ENCODE measurements around the gene MAP4. TPM values are rescaled to one million over a fixed set of nuclear protein-coding genes. Genes with fewer than 3 reads are reported as not detected.

The MAP4 gene
- total and polyA plus RNA-seq, 2 of the 13 experiments (the other 11 are each of a cell fraction or from before 2014, with no cell fraction given): 33.1 to 38.7 TPM

GRCh38 chr3:48000212-48000611, 16.0 kb downstream of the MAP4 start (continued):
- TF ChIP-seq ZFAT (CRISPR knock-in tag; conservative IDR thresholded peaks at IDR 0.05) (no peak), SP2 (CRISPR knock-in tag; IDR thresholded peaks at IDR 0.05) (no peak), PITX1 (CRISPR knock-in tag; IDR thresholded peaks at IDR 0.05) (no peak), ZNF737 (CRISPR knock-in tag; IDR thresholded peaks at IDR 0.05; ENCODE audit: borderline replicate concordance) (no peak), FIP1L1 (IDR thresholded peaks at IDR 0.05; ENCODE audit: borderline replicate concordance, insufficient read depth, low read depth, low read length) (no peak), ZNF460 (CRISPR knock-in tag; IDR thresholded peaks at IDR 0.05; ENCODE audit: borderline replicate concordance) (no peak), MTERF4 (CRISPR knock-in tag; IDR thresholded peaks at IDR 0.05) (no peak), ZNF142 (CRISPR knock-in tag; IDR thresholded peaks at IDR 0.05) (no peak), ZEB1 (IDR thresholded peaks at IDR 0.05; ENCODE audit: insufficient replicate concordance, low read depth) (no peak), NR2C2 (CRISPR knock-in tag; IDR thresholded peaks at IDR 0.05; ENCODE audit: borderline replicate concordance) (no peak), ZNF343 (CRISPR knock-in tag; IDR thresholded peaks at IDR 0.05) (no peak), ZBTB26 (CRISPR knock-in tag; IDR thresholded peaks at IDR 0.05; ENCODE audit: borderline replicate concordance) (no peak), CEBPG (CRISPR knock-in tag; IDR thresholded peaks at IDR 0.05) (peak; percentile 74), ZNF570 (CRISPR knock-in tag; IDR thresholded peaks at IDR 0.05; ENCODE audit: borderline replicate concordance) (no peak), ATF3 (CRISPR knock-in tag; IDR thresholded peaks at IDR 0.05) (no peak), RBM39 (IDR thresholded peaks at IDR 0.05; ENCODE audit: low read depth, low read length, poor library complexity, severe bottlenecking) (no peak), FOXP4 (CRISPR knock-in tag; IDR thresholded peaks at IDR 0.05) (peak; percentile 51), ETV5 (CRISPR knock-in tag; IDR thresholded peaks at IDR 0.05; ENCODE audit: borderline replicate concordance) (no peak), CEBPB (IDR thresholded peaks at IDR 0.05; ENCODE audit: borderline replicate concordance, low read depth, low read length) (peak; percentile 61; the same call in 1 of the 2 replicates)
